Right lung (tissue), 5 donors: ENCODE data around the gene NAGA. TPM values are rescaled to one million over a fixed set of nuclear protein-coding genes. Genes with fewer than 3 reads are reported as not detected.
"Not testable (repeated sequence)": the region's sequence is repeated elsewhere in the genome, so short reads cannot be mapped to it uniquely, and the experiment has no call there.

Source experiments
- DNase-seq, 2 donors: peaks; one replicate each; pipeline ENCODE4 v3.0.0-alpha.2; 2013
- polyA plus RNA-seq, 5 donors: library from polyadenylated mRNA; unstranded; fragments of 120-200 nt; gene quantifications; one replicate each; pipeline versions ENCODE4 v1.2.1 to v1.2.3, GENCODE V29; 2013; ENCODE audit warnings: inconsistent platforms in 1 of 5, low replicate concordance in 1 of 5; ENCODE audit not compliant: insufficient read length in 5 of 5, insufficient read depth in 1 of 5

Gene NAGA
- polyA plus RNA-seq, 5 donors, result 25.4 to 28.9 (median 28.2) TPM

DNA sequence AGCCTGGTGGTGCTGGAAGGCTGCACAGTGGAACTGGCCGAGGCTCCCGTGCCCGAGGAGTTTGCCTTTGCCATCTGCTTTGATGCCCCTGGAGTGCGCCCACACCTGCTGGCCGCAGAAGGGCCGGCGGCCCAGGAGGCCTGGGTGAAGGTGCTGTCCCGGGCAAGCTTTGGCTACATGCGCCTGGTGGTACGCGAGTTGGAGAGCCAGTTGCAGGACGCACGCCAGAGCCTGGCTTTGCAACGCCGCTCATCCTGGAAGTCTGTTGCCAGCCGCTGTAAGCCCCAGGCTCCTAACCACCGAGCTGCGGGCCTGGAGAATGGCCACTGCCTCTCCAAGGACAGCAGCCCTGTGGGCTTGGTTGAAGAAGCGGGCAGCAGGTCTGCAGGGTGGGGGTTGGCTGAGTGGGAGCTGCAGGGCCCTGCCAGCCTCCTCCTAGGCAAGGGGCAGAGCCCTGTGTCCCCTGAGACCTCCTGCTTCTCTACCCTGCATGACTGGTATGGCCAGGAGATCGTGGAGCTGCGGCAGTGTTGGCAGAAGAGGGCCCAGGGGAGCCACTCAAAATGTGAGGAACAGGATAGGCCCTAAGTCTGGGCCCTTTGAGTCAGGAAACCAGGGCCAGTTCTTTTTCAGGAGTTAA, 7.0 kb upstream of the NAGA start:
- no peak for DNase-seq

- no peak for DNase-seq
Measured at GRCh38 chr22:42076764-42077485, 6.3 kb upstream of the NAGA start.

DNA sequence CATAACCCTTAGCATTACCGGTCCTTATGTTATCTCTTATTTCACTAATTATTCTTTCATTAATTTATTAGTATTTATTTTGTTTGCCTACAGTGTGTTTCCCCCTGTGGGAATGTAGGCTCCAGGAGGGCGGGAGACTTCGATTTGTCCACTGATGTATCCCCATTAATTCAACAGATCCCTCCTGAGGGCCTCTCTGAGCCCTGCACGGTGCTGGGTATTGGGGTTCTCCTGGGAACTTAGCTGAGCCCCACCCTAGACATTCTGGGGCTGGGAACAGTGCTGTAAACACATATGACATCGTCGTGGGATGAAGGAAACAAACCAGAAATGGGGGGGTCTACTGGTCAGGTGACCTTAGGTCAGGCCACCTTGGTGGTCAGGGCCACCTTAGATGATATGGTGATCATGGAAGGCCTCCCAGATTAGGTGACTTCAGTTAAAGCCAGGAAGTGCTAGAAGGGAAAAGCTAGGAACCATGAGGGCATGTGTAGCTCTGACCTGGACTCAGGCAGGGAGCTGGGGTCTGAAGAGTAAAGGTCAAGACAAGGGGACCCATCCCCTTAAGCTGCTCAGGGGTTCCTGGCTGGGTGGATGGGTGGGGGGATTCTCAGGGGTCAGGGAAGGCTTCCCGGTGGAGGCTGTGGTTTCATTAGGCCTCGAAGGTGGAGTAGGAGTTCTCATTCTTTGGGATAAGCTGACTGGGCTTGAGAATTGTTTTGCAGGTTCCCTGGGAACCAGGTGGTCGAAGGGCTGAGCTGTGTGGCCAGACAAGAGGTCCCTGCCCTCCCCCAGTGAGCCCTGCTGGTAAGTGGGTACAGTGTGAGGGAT, 4.4 kb upstream of the NAGA start:
- no peak for DNase-seq

DNA sequence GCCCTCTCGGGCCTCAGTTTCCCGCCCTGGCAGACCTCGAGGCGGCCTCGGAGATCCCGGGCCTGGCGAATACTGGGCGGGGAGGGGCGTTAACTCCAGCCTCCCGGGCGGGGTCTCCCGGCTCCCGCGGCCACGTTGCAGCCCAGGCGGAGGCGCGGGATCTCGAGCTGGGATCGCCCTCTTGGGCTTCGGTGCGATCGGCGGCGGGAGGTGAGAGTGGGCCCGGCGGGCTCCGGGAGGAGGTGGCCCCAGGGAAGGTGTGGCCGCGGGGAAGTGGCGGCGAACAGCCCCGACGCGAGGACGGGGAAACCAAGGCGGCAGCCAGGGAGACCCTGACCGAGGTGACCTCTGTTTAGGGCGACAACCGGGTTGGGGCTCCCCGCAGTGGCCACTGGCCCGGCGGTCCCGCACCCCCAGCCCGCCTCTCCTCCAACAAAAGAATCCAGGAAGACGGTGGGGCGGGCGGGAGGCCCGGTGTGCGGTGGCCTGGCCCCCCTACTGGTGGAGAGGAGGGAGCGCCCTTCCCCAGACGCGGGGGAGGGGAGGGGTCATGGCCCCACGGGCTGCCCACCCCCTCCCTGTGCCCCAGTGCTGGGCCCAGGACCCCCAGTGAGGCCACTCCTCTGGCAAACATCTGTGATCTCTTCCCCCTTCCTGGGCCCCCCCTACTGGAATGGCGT, 3.7 kb upstream of the NAGA start, which contains the start of gene PHETA2:
PHETA2 (plus strand) TSS at position 117 of the 680 bp plus-strand sequence. CDS start 3,046 bp downstream, outside the sequence.
- peak; percentile 48 to 56 for DNase-seq

DNA sequence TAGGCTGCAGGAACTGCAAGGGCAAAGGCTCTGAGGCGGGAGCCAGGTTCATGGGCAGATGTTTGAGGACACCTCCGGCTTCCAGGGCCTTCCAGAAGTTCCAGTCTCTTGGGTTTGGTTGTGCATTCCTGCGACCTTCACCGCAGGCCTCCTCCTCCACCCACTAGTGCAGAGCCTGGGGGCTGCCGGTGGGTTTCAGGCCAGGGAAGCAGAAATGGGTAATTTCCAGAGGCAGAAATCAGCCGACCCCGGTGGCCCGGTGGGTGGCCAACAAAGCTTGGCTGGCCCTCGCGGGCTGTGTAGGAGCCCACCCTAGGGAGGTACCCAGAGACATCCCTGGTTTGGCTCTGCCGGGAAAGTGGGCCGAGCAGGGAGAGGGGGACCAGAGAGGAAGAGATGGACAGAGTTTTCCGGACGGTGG, 3.0 kb upstream of the NAGA start:
- no peak for DNase-seq

DNA sequence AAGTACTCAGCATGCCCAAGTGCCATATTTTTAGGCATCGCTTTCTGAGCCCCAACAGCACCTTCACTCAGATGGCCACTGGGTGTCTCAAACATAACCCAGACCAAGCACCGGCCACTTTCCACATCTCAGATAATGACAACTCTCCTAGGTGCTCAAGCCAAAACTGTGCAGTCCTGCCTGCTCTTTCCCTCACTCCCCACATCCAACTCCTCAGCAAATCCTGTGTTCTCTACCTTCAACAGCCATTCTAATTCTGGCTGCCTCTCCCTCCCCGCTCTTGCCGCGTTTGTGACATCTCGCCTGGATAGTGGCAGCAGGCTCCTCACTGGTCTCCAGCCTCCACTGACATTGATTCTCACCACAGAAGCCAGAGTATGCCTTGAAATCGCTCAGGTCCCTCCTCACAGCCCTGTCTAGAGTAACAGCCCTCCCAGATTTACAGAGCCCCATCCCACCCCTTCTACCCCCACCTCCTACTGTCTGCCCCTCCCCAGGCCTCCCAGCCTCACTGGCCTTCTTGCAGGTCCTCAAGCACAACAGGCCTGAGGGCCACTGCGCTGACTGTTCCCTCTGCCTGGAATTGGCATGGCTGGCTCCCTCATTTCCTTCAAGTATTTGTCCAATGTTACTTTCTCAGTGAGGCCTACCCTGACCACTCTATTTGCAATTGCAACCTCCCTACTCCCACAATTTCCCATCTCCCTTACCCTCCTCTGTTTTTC, 2.2 kb upstream of the NAGA start:
- DNase-seq, result no peak

- not testable (repeated sequence) for DNase-seq
Measured at GRCh38 chr22:42071508-42071907, 896 bp upstream of the NAGA start.

GRCh38 chr22:42069801-42070516, 653 bp downstream of the NAGA start:
- DNase-seq, result no peak

- DNase-seq, result no peak
Measured at GRCh38 chr22:42068291-42068690, 2.3 kb downstream of the NAGA start.

DNA sequence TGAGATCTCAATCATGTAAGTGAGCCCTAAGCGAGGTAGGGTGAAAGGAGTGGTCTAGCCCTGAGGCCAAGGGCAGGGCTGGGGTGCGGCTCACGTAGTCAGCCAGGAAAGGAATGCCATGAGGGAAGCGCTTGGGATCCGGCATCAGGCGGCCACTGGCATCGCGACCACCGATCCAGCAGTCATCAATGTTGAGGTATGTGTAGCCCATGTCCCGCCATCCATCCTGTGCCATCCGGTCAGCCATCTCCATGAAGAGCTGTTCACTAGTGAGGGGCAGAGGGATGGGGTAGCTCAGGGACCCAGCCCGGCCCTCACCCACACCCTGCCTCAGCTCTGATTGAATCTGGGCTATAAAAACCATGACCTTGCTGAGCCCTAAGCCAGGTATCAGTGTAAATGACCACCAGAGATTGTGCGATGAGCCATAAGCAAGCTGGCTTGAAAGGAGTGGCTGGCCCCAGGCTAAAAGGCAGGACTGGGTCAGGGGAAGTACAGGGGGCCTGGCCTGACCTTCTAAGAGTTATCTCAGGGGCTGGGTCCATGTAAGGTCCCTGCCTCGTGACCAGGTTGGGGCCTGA, 2.9 kb downstream of the NAGA start:
- no peak for DNase-seq

DNA sequence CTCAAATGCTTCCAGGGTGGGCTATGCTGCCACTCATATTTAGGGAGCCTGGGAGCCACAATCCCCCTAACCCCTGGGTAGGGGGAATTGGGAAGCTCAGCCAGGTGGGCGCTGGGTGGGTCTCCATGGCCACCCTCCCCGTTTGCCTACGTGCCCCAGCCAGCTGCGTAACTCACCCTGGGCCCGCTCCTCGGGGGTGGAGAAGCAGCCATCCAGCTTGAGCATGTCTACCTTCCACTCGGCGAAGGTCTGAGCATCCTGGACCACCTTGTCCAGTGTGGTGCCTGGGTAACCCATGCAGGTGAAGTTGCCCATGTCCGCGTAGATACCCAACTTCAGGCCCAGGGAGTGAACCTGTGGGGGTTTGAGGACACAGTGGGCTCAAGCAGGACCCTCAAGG, 3.7 kb downstream of the NAGA start:
- DNase-seq, result no peak

- no peak for DNase-seq
Measured at GRCh38 chr22:42066126-42066761, 4.4 kb downstream of the NAGA start.

DNA sequence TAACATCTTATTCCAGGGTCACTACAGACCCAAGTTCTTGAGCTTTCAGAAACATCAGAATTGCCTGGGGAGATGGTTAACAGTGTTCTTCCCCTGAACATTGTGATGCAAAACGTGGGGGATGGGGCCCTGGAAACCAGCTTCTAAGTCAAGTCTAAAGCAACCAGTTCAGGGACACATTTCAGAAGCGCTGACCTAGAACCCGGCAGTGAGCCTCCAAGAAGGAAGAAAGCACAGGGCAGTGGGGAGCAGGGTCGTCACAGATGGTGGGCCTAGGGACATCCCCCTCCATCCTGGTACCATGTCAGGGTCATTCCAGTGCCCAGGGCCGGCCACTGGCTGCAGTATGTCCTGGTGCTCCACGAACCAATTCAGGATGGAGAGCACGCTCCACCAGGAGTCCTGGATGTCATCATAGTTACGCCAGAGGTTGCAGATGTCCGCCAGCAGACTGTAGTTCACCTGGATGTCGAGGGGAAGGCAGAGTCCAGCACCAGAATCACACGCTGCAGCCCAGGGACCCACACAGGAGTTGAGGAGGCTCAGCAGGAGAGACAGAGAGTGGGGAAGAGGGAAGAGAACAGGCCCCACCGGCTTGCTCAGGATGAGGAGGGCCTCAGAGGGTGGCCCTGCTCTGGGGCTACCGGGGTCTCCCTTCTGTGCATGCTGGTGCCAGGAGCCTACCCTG, 5.0 kb downstream of the NAGA start:
- no peak for DNase-seq

DNA sequence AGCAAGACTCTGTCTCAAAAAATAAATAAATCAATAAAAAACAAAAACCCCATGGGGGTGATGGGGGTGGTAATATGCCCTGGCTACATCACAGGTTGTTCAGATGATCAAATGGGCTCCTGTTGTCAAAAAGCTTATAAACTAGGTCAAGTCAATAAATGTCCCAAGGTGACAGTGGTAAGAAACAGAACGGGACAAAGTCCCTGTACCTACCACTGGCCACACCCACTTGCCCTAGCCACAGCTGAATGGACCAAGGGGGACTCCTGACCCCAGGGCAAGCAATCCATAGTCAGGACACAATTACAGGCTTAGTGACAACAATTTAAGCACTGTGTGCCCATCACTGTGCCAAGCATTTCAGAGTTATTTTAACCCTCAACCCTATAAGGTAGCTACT, 6.0 kb downstream of the NAGA start:
- no peak for DNase-seq

DNA sequence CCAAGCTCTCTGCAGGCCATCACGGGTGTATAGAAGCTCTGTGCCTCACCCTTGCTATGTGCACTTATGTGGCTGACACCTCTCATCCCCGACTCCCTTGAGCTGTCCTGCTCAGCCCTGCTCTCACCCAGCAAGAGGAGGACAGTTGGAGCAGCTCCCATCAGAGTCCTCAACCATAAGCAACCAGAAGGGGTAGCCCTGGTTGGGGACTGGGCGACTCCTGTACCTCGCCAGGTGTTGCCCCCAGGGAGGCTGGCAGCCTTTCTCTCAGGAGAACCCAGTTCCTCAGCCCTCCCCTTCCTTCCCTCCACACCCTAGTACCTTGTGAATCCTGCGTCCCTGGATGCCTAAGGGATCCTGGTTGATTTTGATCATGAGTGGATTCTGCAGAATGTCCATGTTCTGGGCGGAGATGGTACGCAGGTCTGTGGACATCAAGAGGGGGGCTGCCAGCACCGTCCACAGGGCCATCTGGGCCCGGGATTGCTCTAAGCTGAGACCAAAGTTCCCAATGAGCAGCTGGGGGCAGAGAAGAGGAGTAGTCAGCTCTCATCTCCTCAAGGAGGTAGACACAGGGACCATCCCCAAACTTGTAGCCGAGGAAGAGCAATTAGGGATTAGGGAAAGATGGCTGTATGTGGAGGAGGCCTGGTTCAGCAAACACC, 8.0 kb downstream of the NAGA start:
- DNase-seq, result no peak

DNA sequence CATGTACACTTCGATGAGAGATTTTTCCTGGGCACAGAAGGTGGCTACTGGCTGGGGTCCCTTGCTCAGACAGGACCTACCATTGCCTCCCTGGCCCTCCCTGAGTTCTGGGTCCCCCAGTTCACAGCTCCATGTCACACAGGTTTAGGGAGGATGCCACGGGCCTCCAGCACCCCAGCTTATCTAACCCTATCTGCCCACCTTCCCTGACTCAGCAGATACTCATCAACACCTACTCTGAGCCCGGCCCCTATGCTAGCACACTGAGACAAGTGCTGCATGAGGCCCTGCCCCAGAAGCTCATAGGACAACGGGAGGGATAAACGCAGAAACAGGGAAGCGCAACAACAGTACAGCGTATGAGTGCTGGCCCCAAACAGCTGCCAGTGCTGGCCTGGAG, 9.6 kb downstream of the NAGA start:
- no peak for DNase-seq

- DNase-seq, result no peak
Measured at GRCh38 chr22:42060489-42060888, 10.1 kb downstream of the NAGA start.

GRCh38 chr22:42056757-42057511, 13.7 kb downstream of the NAGA start:
- DNase-seq, result no peak
